ENCODE data around the gene CDK17. TPM values are rescaled to one million over a fixed set of nuclear protein-coding genes. Genes with fewer than 3 reads are reported as not detected.
A peak's percentile ranks its signal among the peaks of the same experiment; 100 is the strongest.

CDK17 gene
- total RNA-seq, 1 experiment from 2014 or later = 21.4 TPM

DNA sequence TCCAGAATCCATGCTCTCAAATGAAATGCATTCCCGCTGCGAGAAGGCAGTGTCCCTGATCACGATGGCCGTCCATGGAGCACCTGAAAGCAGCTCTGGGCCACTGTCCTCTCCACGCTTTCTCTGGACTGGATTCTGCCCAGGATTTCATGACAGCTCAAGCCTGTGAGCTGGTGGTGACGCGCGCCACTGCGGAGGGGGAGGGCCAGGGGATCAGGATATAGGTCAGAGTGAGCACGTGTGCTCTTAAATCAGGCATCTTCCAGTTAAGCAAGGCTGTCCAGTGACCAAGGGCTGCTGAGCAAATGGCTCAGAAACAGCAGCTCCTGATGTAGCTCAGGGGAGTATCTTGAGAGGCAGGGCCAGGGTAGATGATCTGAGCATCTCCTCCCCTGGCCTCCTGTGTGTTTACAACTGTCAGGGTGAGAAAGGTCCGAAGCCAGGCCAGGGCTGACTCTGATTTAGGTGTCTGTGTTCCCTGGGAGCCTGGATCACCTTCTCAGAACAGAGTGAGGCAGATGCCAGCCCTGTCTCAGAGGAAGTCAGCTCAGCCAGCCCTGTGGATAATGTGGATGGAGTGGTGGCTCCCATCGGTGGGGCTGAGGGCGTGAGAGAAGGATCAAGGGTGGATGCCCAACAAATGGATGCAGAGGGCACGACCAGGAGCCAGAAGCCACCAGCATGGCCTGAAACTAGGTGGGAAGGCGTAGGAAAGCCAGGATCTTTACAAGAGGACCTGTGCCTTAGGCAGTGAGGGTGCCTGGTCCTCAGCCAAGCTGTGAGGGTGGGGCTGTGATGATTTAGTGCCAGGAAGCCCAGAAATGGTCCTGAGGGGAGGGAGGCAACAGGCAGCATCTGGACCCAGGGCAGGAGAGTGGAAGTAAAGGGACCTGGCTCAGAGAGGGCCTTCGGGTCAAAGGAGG is 150.8 kb downstream of the CDK17 start:
- BruUV-seq (replicated peaks) = no TSS peak
- Histone ChIP-seq H3K9ac (ENCODE audit: low read length) (no peak overlapping the region), H3K79me2 (ENCODE audit: insufficient read depth, low read length) (peaks cover 51% of the 10 kb centered on the region), H4K20me1 (ENCODE audit: insufficient read depth) (0 out of 2 replicates have a peak, but pooled peaks cover 5% of the 10 kb centered on the region), H3K27me3 (ENCODE audit: insufficient read depth, low read length) (no peaks in the 10 kb centered on the region), H2AFZ (ENCODE audit: low read depth, low read length, poor library complexity, severe bottlenecking) (no peak overlapping the region), H3K4me1 (ENCODE audit: control insufficient read depth in 1 of 2, insufficient read depth in 2 of 2, low read length in 2 of 2) (peaks cover 0 to 7% of the 10 kb centered on the region in 2 experiments; a peak in 1 of 4 replicates), H3K27ac (ENCODE audit: low read depth, low read length) (no peak overlapping the region), H3K9me3 (ENCODE audit: control insufficient read depth in 1 of 2, insufficient read depth in 1 of 2, low read depth in 1 of 2, low read length in 2 of 2) (no peaks in the 10 kb centered on the region), H3K4me2 (ENCODE audit: low read length) (no peak overlapping the region), H3K9me2 (ENCODE audit: insufficient read depth) (no peaks in the 10 kb centered on the region), H3K36me3 (ENCODE audit: control insufficient read depth in 1 of 2, insufficient read depth in 2 of 2, low read length in 2 of 2) (peaks cover 13 to 27% of the 10 kb centered on the region in 2 experiments; a peak in 3 of 4 replicates), H3K4me3 (replicated peaks in 1 of 2; ENCODE audit: low read depth in 1 of 2, low read length in 2 of 2) (no peak overlapping the region)
- no peak for DNase-seq (ENCODE audit: low read depth, low spot score)
- CTCF ChIA-PET = no interaction called here
- peak; percentile 25; the same call in 1 of the 2 replicates for ATAC-seq
- no peak for TF ChIP-seq CEBPB (IDR thresholded peaks at IDR 0.05; ENCODE audit: low read depth)
- no peak for TF ChIP-seq ZFX (IDR thresholded peaks at IDR 0.05)
- TF ChIP-seq POLR2AphosphoS5 (IDR thresholded peaks at IDR 0.05; ENCODE audit: low read depth, low read length) = no peak; the same call in 1 of the 2 replicates
- TF ChIP-seq, protein P1, sequence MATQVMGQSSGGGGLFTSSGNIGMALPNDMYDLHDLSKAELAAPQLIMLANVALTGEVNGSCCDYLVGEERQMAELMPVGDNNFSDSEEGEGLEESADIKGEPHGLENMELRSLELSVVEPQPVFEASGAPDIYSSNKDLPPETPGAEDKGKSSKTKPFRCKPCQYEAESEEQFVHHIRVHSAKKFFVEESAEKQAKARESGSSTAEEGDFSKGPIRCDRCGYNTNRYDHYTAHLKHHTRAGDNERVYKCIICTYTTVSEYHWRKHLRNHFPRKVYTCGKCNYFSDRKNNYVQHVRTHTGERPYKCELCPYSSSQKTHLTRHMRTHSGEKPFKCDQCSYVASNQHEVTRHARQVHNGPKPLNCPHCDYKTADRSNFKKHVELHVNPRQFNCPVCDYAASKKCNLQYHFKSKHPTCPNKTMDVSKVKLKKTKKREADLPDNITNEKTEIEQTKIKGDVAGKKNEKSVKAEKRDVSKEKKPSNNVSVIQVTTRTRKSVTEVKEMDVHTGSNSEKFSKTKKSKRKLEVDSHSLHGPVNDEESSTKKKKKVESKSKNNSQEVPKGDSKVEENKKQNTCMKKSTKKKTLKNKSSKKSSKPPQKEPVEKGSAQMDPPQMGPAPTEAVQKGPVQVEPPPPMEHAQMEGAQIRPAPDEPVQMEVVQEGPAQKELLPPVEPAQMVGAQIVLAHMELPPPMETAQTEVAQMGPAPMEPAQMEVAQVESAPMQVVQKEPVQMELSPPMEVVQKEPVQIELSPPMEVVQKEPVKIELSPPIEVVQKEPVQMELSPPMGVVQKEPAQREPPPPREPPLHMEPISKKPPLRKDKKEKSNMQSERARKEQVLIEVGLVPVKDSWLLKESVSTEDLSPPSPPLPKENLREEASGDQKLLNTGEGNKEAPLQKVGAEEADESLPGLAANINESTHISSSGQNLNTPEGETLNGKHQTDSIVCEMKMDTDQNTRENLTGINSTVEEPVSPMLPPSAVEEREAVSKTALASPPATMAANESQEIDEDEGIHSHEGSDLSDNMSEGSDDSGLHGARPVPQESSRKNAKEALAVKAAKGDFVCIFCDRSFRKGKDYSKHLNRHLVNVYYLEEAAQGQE (IDR thresholded peaks at IDR 0.05; ENCODE audit: low read depth) = no peak
- RAD21 ChIA-PET (ENCODE audit: low non-redundant PET in 1 of 2, low total read pairs in 2 of 2, uncharacterized antibody in 2 of 2, unreplicated experiment in 2 of 2) = no interaction called here
- POLR2A ChIA-PET = no interaction called here
- intact Hi-C loops (cut with micrococcal nuclease) = no loop called here

Data from HCT116 (cell line).